ENCODE data around the gene GPR146. TPM values are rescaled to one million over a fixed set of nuclear protein-coding genes. Genes with fewer than 3 reads are reported as not detected.
A peak's percentile ranks its signal among the peaks of the same experiment; 100 is the strongest.

GPR146 gene
- total RNA-seq (2021; fragmentation: NEBNext Ultra II Directional; extraction: Animal tissue kit (Norgen Biotek cat#: 25700)) (0.54 and 1.8 TPM in 2 replicates), polyA plus RNA-seq (2011; rRNA removed) (2.7 and 3.9 TPM in 2 replicates), polyA minus RNA-seq (2011; rRNA and poly(A)+ RNA removed) (2.9 and 4.5 TPM in 2 replicates)
- 2.5 TPM for polyA plus RNA-seq (2011; cell fraction: cytosol; rRNA removed)
- 3.3 TPM for polyA plus RNA-seq (2011; cell fraction: nucleus; rRNA removed)
- polyA plus RNA-seq (2012, experiment 1 of 2), result 0.62 to 1.8 TPM (median 1.3 TPM) in 4 replicates
- polyA plus RNA-seq (2012, experiment 2 of 2), result 2.0 TPM
- 1.1 TPM for polyA plus RNA-seq (2013, experiment 1 of 2)
- 0.79 TPM for polyA plus RNA-seq (2013, experiment 2 of 2)
- polyA minus RNA-seq (2011; cell fraction: cytosol; rRNA and poly(A)+ RNA removed), result 0.81 TPM
- polyA minus RNA-seq (2011; cell fraction: nucleus; rRNA and poly(A)+ RNA removed), result 3.9 TPM
- long read RNA-seq, experiment 1, result 0 reads
- long read RNA-seq, experiment 2, result 0 reads

GRCh38 chr7:1044189-1045068, at the start of gene GPR146:
TSS of gene GPR146 (plus strand) at chr7:1044546. CDS start at chr7:1057516, 12,970 bp downstream.
- H3K4me1 ChIP-seq (replicated peaks in 1 of 4; ENCODE audit: control insufficient read depth in 3 of 4, insufficient read depth in 4 of 4, low read length in 3 of 4), result peaks cover 6 to 17% (median 11%) of the 10 kb centered on the region in 4 experiments
- peak within 1 kb of the TSS; percentile 97 for H3K4ac ChIP-seq (replicated peaks; ENCODE audit: insufficient read length, low read depth, low read length)
- peak within 1 kb of the TSS; percentile 53 for H3K56ac ChIP-seq (replicated peaks; ENCODE audit: insufficient read length, low read depth, low read length)
- no peak within 1 kb of the TSS for H2AFZ ChIP-seq (ENCODE audit: low read length)
- H3K79me1 ChIP-seq (ENCODE audit: low read depth, low read length), result peaks cover 9% of the 10 kb centered on the region
- no peaks in the 10 kb centered on the region for H3K9me3 ChIP-seq (ENCODE audit: insufficient read depth in 2 of 2, low read depth in 1 of 2, low read length in 1 of 2)
- H2AK5ac ChIP-seq (ENCODE audit: low read depth, low read length), result peak within 1 kb of the TSS; percentile 93
- no peaks in the 10 kb centered on the region for H3K36me3 ChIP-seq (ENCODE audit: control insufficient read depth in 2 of 4, insufficient read depth in 4 of 4, low read length in 3 of 4)
- no peak within 1 kb of the TSS for H2BK20ac ChIP-seq (ENCODE audit: low read length)
- peak within 1 kb of the TSS; percentile 65; the same call in 1 of the 2 replicates for H2BK15ac ChIP-seq (ENCODE audit: low read length)
- no peak within 1 kb of the TSS for H3K23ac ChIP-seq (ENCODE audit: insufficient read length)
- H3K27ac ChIP-seq (ENCODE audit: low read depth, low read length), result peak within 1 kb of the TSS; percentile 81
- H4K8ac ChIP-seq (ENCODE audit: extremely low read depth, insufficient read depth, low read length), result peak within 1 kb of the TSS; percentile 92
- no peak for FAIRE-seq
- H4K20me1 ChIP-seq (replicated peaks in 1 of 2; ENCODE audit: control insufficient read depth in 1 of 2, insufficient read depth in 2 of 2, low read length in 2 of 2), result peaks cover 0 to 11% of the 10 kb centered on the region in 2 experiments
- H3K79me2 ChIP-seq (ENCODE audit: control insufficient read depth in 1 of 2, insufficient read depth in 2 of 2, low read length in 2 of 2), result peaks cover 0 to 17% of the 10 kb centered on the region in 2 experiments; a peak in 2 of 4 replicates
- H2BK120ac ChIP-seq (replicated peaks; ENCODE audit: low read depth, low read length), result no peak within 1 kb of the TSS
- ChIA-PET CTCF (ENCODE audit: partially characterized antibody) (interaction anchor here (0.6 to 5.1 kb wide), 16 partner anchors 10 to 129 kb away, joined by 3 to 32 read pairs (median 4); no protein-coding TSS in a partner anchor), POLR2A (ENCODE audit: partially characterized antibody) (interaction anchor here (0.8 to 3.0 kb wide), 11 partner anchors 9 to 71 kb away, joined by 3 to 14 read pairs (median 4); partner anchors contain the start of gene GPER1)
- H3K18ac ChIP-seq (ENCODE audit: extremely low read depth, low read length), result peak within 1 kb of the TSS; percentile 93
- H3K4me2 ChIP-seq (ENCODE audit: insufficient read depth in 1 of 2, low read depth in 2 of 2, low read length in 2 of 2), result peak within 1 kb of the TSS; percentile 79 to 88
- no peaks in the 10 kb centered on the region for H3K27me3 ChIP-seq (replicated peaks in 1 of 4; ENCODE audit: control insufficient read depth in 3 of 4, extremely low read depth in 1 of 4, insufficient read depth in 3 of 4, low read length in 3 of 4)
- peak within 1 kb of the TSS; percentile 90 for H4K5ac ChIP-seq (ENCODE audit: insufficient read length, low read depth, low read length)
- DNase-seq (ENCODE audit: low read depth in 1 of 2, low spot score in 2 of 2), result peak; percentile 74 to 98
- H3K14ac ChIP-seq (ENCODE audit: insufficient read length), result no peak within 1 kb of the TSS
- peak within 1 kb of the TSS; percentile 64 to 77 (median 70) for H3K4me3 ChIP-seq (ENCODE audit: extremely low read depth in 1 of 4, insufficient read depth in 2 of 4, low read depth in 3 of 4, low read length in 4 of 4)
- peak within 1 kb of the TSS; percentile 85 for H2BK12ac ChIP-seq (ENCODE audit: low read depth, low read length)
- peak within 1 kb of the TSS; percentile 73; the same call in 1 of the 2 replicates for H2BK5ac ChIP-seq (ENCODE audit: low read depth, low read length)
- peak within 1 kb of the TSS; percentile 48 to 87 (median 55) for H3K9ac ChIP-seq (replicated peaks in 1 of 4; ENCODE audit: extremely low read depth in 1 of 4, low read depth in 3 of 4, low read length in 3 of 4)
- WGBS, 2 experiments (ENCODE audit: extremely low coverage in 1 of 2, insufficient coverage in 1 of 2, insufficient read length in 1 of 2, insufficient replicate concordance in 2 of 2, low coverage in 1 of 2, low lambda C conversion rate in 2 of 2, missing lambda C conversion rate in 1 of 2), result 5% methylated on average over 39 of the region's 74 CpGs; no CpG with 5 or more reads in 1 of the 2 experiments
- peaks cover 8% of the 10 kb centered on the region for H3K23me2 ChIP-seq (ENCODE audit: low read depth, low read length)
- H4K91ac ChIP-seq (replicated peaks; ENCODE audit: insufficient read length, low read length), result peak within 1 kb of the TSS; percentile 100
- TF ChIP-seq CHD1 (IDR thresholded peaks at IDR 0.05; ENCODE audit: low read depth, low read length) (no peak), PHF8 (conservative IDR thresholded peaks at IDR 0.05; ENCODE audit: low read depth, low read length) (peak; percentile 54; the same call in 1 of the 2 replicates), CTBP2 (IDR thresholded peaks at IDR 0.05; ENCODE audit: borderline replicate concordance, insufficient read depth, insufficient read length, low read length) (no peak), SAP30 (IDR thresholded peaks at IDR 0.05; ENCODE audit: insufficient read depth, insufficient replicate concordance, low read length) (no peak), GTF2F1 (IDR thresholded peaks at IDR 0.05; ENCODE audit: borderline replicate concordance, low read depth, low read length) (no peak), E2F6 (IDR thresholded peaks at IDR 0.05) (no peak), SP2 (IDR thresholded peaks at IDR 0.05; ENCODE audit: low read length) (no peak)

Measured in H1 (cell line).